ENCODE data around the gene STAB2.

DNA sequence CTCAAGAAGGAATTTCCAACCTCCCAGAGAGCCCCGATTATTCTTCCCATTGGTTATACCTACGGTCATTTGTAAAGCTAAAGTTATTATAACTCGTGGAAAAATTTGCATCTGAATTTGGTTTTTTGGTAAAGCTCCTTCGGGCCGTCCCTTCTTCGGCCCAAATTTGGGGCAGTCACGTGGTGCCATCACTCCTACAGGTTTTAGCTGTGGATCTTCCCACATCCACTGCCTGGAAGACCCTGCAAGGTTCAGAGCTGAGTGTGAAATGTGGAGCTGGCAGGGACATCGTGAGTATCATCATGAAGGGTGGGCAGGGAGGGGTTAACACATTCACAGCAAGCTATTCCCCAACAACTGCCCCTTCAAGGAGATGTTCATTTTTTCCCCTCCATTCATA, 148.2 kb downstream of the STAB2 start:
- TF ChIP-seq CTCF (IDR thresholded peaks at IDR 0.05; ENCODE audit: low read length), result no peak
- no peak for TF ChIP-seq EZH2 (optimal IDR thresholded peaks at IDR 0.05; ENCODE audit: low read depth, low read length)
